GM19043 (cell line): ENCODE results near the gene RPS10.
"Not testable (repeated sequence)": the region's sequence is repeated elsewhere in the genome, so short reads cannot be mapped to it uniquely, and the experiment has no call there.

Experiments
- ATAC-seq: cut with Tn5 transposase; IDR thresholded peaks from one replicate; pipeline ENCODE4 v1.9.1; 2021; ENCODE audit warnings: low read depth; ENCODE audit not compliant: unreplicated experiment

Gene RPS10

GRCh38 chr6:34374508-34374907 is 51.4 kb downstream of the RPS10 start:
- ATAC-seq = no peak

- ATAC-seq = no peak
These were observed 51.8 kb downstream of the RPS10 start for GRCh38 chr6:34374069-34374468.

- ATAC-seq = no peak
These were observed 52.4 kb downstream of the RPS10 start for GRCh38 chr6:34373511-34373910.

GRCh38 chr6:34371865-34372264 is 54.0 kb downstream of the RPS10 start:
- ATAC-seq = not testable (repeated sequence)

- no peak for ATAC-seq
These were observed 55.5 kb downstream of the RPS10 start for GRCh38 chr6:34370361-34370760.

- no peak for ATAC-seq
These were observed 56.5 kb downstream of the RPS10 start for GRCh38 chr6:34369385-34369784.
